SK-N-SH (cell line): ENCODE results near the gene UBL4B. TPM values are rescaled to one million over a fixed set of nuclear protein-coding genes. Genes with fewer than 3 reads are reported as not detected.

ENCODE experiments used
- CTCF ChIA-PET: fragments of 300-600, 350-600 bp; formaldehyde crosslinking; extraction: SDS; loops from one replicate; lab custom pipeline; 2021; lab: Yijun Ruan, JAX
- POLR2A ChIA-PET: fragments of 350-600 bp; sonication (Branson Sonifier 250); formaldehyde crosslinking; extraction: SDS; loops from one replicate; lab custom pipeline; 2020; ENCODE audit warnings: antibody characterized with exemption, inconsistent platforms; lab: Yijun Ruan, JAX
- DNase-seq: peaks from one replicate; pipeline ENCODE4 v3.0.0; 2012
- H2AFZ ChIP-seq: fragments of 200-600 bp; sonication (generic); 2 replicates; pipeline ENCODE4 v1.8.1; 2016; ENCODE audit warnings: antibody characterized with exemption, mild to moderate bottlenecking, low read depth
- H3F3A ChIP-seq: fragments of 200-600 bp; sonication (generic); replicated peaks from 2 replicates; pipeline ENCODE3; 2016; ENCODE audit warnings: antibody characterized with exemption, mild to moderate bottlenecking; ENCODE audit not compliant: insufficient read depth
- H3K27ac ChIP-seq, 2 experiments: fragments of 200-500 bp in 1 of 2; fragments of 200-600 bp in 1 of 2; sonication (Bioruptor generic) in 1 of 2; sonication (generic), shearing (Covaris generic) in 1 of 2; 2 replicates each; pipeline versions ENCODE4 v1.5.1 to v1.6.1; 2014 to 2016; ENCODE audit warnings: low read depth in 2 of 2, inconsistent platforms in 1 of 2, low read length in 1 of 2, mild to moderate bottlenecking in 1 of 2, mixed read lengths in 1 of 2
- H3K27me3 ChIP-seq: fragments of 200-600 bp; sonication (generic), shearing (Covaris generic); 2 replicates; pipeline ENCODE4 v1.6.1; 2016; ENCODE audit warnings: mixed run types; ENCODE audit not compliant: insufficient read depth
- H3K36me3 ChIP-seq, 2 experiments: fragments of 200-500 bp in 1 of 2; fragments of 200-600 bp in 1 of 2; sonication (Bioruptor generic) in 1 of 2; sonication (generic) in 1 of 2; replicated peaks in 1 of 2; 2 replicates each; pipeline versions ENCODE3 to v1.5.1; 2014 to 2016; ENCODE audit warnings: low read length in 1 of 2, mild to moderate bottlenecking in 1 of 2; ENCODE audit not compliant: insufficient read depth in 2 of 2, control insufficient read depth in 1 of 2
- H3K4me1 ChIP-seq, 2 experiments: fragments of 200-500 bp in 1 of 2; fragments of 200-600 bp in 1 of 2; sonication (Bioruptor generic) in 1 of 2; sonication (generic), shearing (Covaris generic) in 1 of 2; 2 replicates each; pipeline versions ENCODE4 v1.5.1 to v1.6.1; 2014 to 2016; ENCODE audit warnings: low read depth in 1 of 2, low read length in 1 of 2, mixed run types in 1 of 2; ENCODE audit not compliant: insufficient read depth in 2 of 2, control insufficient read depth in 1 of 2
- H3K4me2 ChIP-seq: fragments of 200-600 bp; sonication (generic), shearing (Covaris generic); 2 replicates; pipeline ENCODE4 v1.6.1; 2017; ENCODE audit warnings: mixed run types
- H3K4me3 ChIP-seq, 2 experiments: fragments of 200-500 bp in 1 of 2; fragments of 200-600 bp in 1 of 2; sonication (Bioruptor generic) in 1 of 2; sonication (generic), shearing (Covaris generic) in 1 of 2; 2 replicates each; pipeline versions ENCODE4 v1.5.1 to v1.8.1; 2014 to 2016; ENCODE audit warnings: low read depth in 2 of 2, inconsistent platforms in 1 of 2, low read length in 1 of 2, mild to moderate bottlenecking in 1 of 2, mixed read lengths in 1 of 2, moderate library complexity in 1 of 2
- H3K79me2 ChIP-seq: fragments of 200-600 bp; sonication (generic); 2 replicates; pipeline ENCODE4 v1.8.1; 2017; ENCODE audit warnings: mild to moderate bottlenecking; ENCODE audit not compliant: insufficient read depth
- H3K9ac ChIP-seq: fragments of 200-600 bp; sonication (generic); 2 replicates; pipeline ENCODE4 v1.6.1; 2017; ENCODE audit warnings: mixed run types
- H3K9me2 ChIP-seq: fragments of 200-600 bp; sonication (generic); 2 replicates; pipeline ENCODE4 v1.6.1; 2017; ENCODE audit warnings: mixed run types
- H3K9me3 ChIP-seq: fragments of 200-600 bp; sonication (generic); 2 replicates; pipeline ENCODE4 v1.6.1; 2017; ENCODE audit warnings: mixed run types, mild to moderate bottlenecking, moderate library complexity
- H4K20me1 ChIP-seq: fragments of 200-600 bp; sonication (generic); 2 replicates; pipeline ENCODE4 v1.6.1; 2017; ENCODE audit warnings: mild to moderate bottlenecking, mixed run types; ENCODE audit not compliant: insufficient read depth
- ELF1 ChIP-seq: IDR thresholded peaks from 2 replicates; pipeline ENCODE4 v1.4.0; 2012
- GABPA ChIP-seq: IDR thresholded peaks from 2 replicates; pipeline ENCODE4 v1.4.0; 2012; ENCODE audit warnings: low read depth, mild to moderate bottlenecking
- MEF2A ChIP-seq: IDR thresholded peaks from 2 replicates; pipeline ENCODE4 v1.4.0; 2012; ENCODE audit warnings: low read depth, borderline replicate concordance
- POLR2AphosphoS5 ChIP-seq: IDR thresholded peaks from 2 replicates; pipeline ENCODE4 v1.6.1; 2012; ENCODE audit warnings: low read depth, low read length
- RCOR1 ChIP-seq: fragments of 150-350 bp; IDR thresholded peaks from 2 replicates; pipeline ENCODE4 v1.6.1; 2017; ENCODE audit warnings: antibody characterized with exemption, low read length
- RFX5 ChIP-seq: IDR thresholded peaks from 2 replicates; pipeline ENCODE4 v1.6.1; 2012; ENCODE audit warnings: mild to moderate bottlenecking, improper control_type of control experiment, low read length
- SIN3A ChIP-seq: IDR thresholded peaks from 2 replicates; pipeline ENCODE4 v1.6.1; 2012; ENCODE audit warnings: low read depth, mild to moderate bottlenecking, low read length, moderate library complexity, borderline replicate concordance
- TCF12 ChIP-seq: IDR thresholded peaks from 2 replicates; pipeline ENCODE4 v1.4.0; 2012
- TEAD4 ChIP-seq: IDR thresholded peaks from 2 replicates; pipeline ENCODE4 v1.4.0; 2012; ENCODE audit warnings: mild to moderate bottlenecking, borderline replicate concordance; ENCODE audit not compliant: insufficient read depth
- YY1 ChIP-seq: IDR thresholded peaks from 2 replicates; pipeline ENCODE4 v1.4.0; 2012; ENCODE audit warnings: low read depth, mild to moderate bottlenecking
- WGBS: methylation state at CpG from one replicate; pipeline ENCODE4 v1.1.6; 2017; ENCODE audit warnings: low lambda C conversion rate; 5-methylcytosine and 5-hydroxymethylcytosine counted together
- polyA plus RNA-seq, 3 experiments: library from polyadenylated mRNA; depleted of rRNA; stranded (reverse); fragments of >200 nt; gene quantifications; 2 replicates each; pipeline ENCODE4 v1.2.3, GENCODE V29; 2012
- TF ChIP-seq, protein P1 (sequence below): IDR thresholded peaks from 2 replicates; pipeline ENCODE4 v1.4.0; 2012; ENCODE audit warnings: low read depth
- TF ChIP-seq, protein P2 (sequence below): fragments of 150-350 bp; IDR thresholded peaks from 2 replicates; pipeline ENCODE4 v1.6.1; 2016; ENCODE audit warnings: mild to moderate bottlenecking, low read depth, low read length
- TF ChIP-seq, protein P3 (sequence below): IDR thresholded peaks from 2 replicates; pipeline ENCODE4; 2012
- TF ChIP-seq, protein P4 (sequence below): IDR thresholded peaks from 2 replicates; pipeline ENCODE4 v1.6.1; 2012; ENCODE audit warnings: mild to moderate bottlenecking, low read depth, low read length, moderate library complexity
- TF ChIP-seq, protein P5 (sequence below): IDR thresholded peaks from 2 replicates; pipeline ENCODE4 v1.4.0; 2012; ENCODE audit warnings: low read depth, borderline replicate concordance

UBL4B gene
- polyA plus RNA-seq, 1 of the 3 experiments (the other 2 are of a cell fraction): not detected

DNA sequence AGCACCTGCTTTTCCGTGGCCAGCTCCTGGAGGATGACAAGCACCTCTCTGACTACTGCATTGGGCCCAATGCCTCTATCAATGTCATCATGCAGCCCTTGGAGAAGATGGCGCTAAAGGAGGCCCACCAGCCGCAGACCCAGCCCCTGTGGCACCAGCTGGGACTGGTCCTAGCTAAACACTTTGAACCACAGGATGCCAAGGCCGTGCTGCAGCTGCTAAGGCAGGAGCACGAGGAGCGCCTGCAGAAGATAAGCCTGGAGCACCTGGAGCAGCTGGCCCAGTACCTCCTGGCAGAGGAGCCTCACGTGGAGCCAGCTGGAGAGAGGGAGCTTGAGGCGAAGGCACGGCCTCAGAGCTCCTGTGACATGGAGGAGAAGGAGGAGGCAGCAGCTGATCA lies 413 bp downstream of the UBL4B start:
- Histone ChIP-seq H3F3A (no peaks in the 10 kb centered on the region), H3K4me3 (no peak overlapping the region), H3K36me3 (no peaks in the 10 kb centered on the region), H3K4me2 (no peak overlapping the region), H3K9ac (no peak overlapping the region), H4K20me1 (no peaks in the 10 kb centered on the region), H3K79me2 (no peaks in the 10 kb centered on the region), H2AFZ (no peak overlapping the region), H3K27me3 (peaks cover 8% of the 10 kb centered on the region; the same call in 1 of the 2 replicates), H3K4me1 (peaks cover 0 to 47% of the 10 kb centered on the region in 2 experiments; a peak in 1 of 4 replicates), H3K27ac (no peak overlapping the region), H3K9me2 (no peaks in the 10 kb centered on the region), H3K9me3 (no peaks in the 10 kb centered on the region)
- ChIA-PET CTCF (interaction anchor here (0.8 to 51.7 kb wide), 6 partner anchors 12 to 91 kb away, joined by 3 to 1768 read pairs (median 3); partner anchors contain the start of gene STRIP1), POLR2A (no interaction called here)
- WGBS: 78% methylated on average over 4 of the region's 9 CpGs
- no peak for TF ChIP-seq GABPA
- no peak for TF ChIP-seq MEF2A
- TF ChIP-seq, protein P1, sequence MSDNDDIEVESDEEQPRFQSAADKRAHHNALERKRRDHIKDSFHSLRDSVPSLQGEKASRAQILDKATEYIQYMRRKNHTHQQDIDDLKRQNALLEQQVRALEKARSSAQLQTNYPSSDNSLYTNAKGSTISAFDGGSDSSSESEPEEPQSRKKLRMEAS: no peak
- no peak for DNase-seq

DNA sequence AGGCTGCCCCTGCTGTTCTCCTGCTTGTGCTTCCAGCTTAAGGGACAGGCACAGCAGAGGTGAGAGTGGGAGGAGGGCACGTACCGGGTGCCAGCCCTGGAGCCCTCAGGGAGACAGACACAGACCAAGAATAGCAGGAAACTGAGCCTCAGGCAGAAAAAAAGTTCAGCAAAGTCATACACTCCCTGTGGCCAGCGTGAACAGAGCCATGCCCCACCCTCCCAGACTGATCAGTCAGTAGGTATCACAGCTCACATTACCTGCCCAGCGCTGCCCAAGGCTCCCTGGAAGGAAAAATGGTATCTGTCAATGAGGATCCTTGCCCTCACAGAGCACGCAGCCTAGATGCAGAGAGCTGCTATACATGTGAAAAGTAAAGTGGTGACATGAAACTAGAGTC lies 1.3 kb downstream of the UBL4B start:
- ChIA-PET POLR2A (interaction anchor here (1.1 to 1.2 kb wide), 2 partner anchors 26 to 56 kb away, joined by 3 read pairs; no protein-coding TSS in a partner anchor), CTCF (interaction anchor here (0.8 to 51.7 kb wide), 7 partner anchors 8 to 89 kb away, joined by 3 to 1768 read pairs (median 3); partner anchors contain the start of gene STRIP1)
- 67% methylated on average over 5 of the region's 5 CpGs for WGBS
- H3K27me3 ChIP-seq: peaks cover 8% of the 10 kb centered on the region; the same call in 1 of the 2 replicates
- H3K9ac ChIP-seq: no peak overlapping the region
- H3K9me3 ChIP-seq: no peaks in the 10 kb centered on the region
- no peaks in the 10 kb centered on the region for H3K9me2 ChIP-seq
- no peak overlapping the region for H3K4me3 ChIP-seq
- no peaks in the 10 kb centered on the region for H4K20me1 ChIP-seq
- no peak overlapping the region for H3K4me2 ChIP-seq
- H3K79me2 ChIP-seq: no peaks in the 10 kb centered on the region
- H2AFZ ChIP-seq: no peak overlapping the region
- H3F3A ChIP-seq: no peaks in the 10 kb centered on the region
- H3K36me3 ChIP-seq: no peaks in the 10 kb centered on the region
- no peak overlapping the region for H3K27ac ChIP-seq
- DNase-seq: no peak
- TF ChIP-seq, protein P2, sequence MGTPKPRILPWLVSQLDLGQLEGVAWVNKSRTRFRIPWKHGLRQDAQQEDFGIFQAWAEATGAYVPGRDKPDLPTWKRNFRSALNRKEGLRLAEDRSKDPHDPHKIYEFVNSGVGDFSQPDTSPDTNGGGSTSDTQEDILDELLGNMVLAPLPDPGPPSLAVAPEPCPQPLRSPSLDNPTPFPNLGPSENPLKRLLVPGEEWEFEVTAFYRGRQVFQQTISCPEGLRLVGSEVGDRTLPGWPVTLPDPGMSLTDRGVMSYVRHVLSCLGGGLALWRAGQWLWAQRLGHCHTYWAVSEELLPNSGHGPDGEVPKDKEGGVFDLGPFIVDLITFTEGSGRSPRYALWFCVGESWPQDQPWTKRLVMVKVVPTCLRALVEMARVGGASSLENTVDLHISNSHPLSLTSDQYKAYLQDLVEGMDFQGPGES: no peak
- no peak for TF ChIP-seq SIN3A
- TF ChIP-seq TEAD4: no peak
- TF ChIP-seq RFX5: no peak
- TF ChIP-seq, all 33 proteins: peak for 0
- H3K4me1 ChIP-seq: peaks cover 0 to 38% of the 10 kb centered on the region in 2 experiments; a peak in 1 of 4 replicates

DNA sequence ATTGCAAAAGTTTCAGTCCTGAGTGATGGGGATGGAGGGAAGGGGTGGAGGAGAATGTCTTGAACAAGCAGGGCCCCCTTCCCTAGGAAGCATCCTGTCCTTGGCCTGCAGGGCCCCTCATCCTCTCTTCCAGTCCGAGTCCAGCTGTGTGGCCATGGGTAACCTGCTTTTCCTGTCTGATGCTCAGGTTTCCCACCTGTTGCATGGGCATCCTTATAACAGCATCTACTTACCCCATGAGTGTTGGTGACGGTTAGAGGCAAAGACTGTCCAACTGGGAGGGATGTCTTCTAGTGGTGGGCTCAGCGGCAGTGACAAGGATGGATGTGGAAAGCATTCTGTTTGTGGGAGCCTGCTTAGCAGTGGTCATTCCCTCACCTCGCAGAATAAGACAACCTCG lies 1.9 kb downstream of the UBL4B start:
- H2AFZ ChIP-seq: no peak overlapping the region
- H3K4me3 ChIP-seq: no peak overlapping the region
- H3K9me3 ChIP-seq: no peaks in the 10 kb centered on the region
- 73% methylated on average over 4 of the region's 5 CpGs for WGBS
- H3K9me2 ChIP-seq: no peaks in the 10 kb centered on the region
- H3K27me3 ChIP-seq: peaks cover 8% of the 10 kb centered on the region; the same call in 1 of the 2 replicates
- H3K36me3 ChIP-seq: no peaks in the 10 kb centered on the region
- H4K20me1 ChIP-seq: no peaks in the 10 kb centered on the region
- no peaks in the 10 kb centered on the region for H3F3A ChIP-seq
- no peak for DNase-seq
- H3K4me2 ChIP-seq: no peak overlapping the region
- CTCF ChIA-PET: interaction anchor here (0.6 to 51.7 kb wide), 7 partner anchors 8 to 207 kb away, joined by 3 to 1768 read pairs (median 3); partner anchors contain the start of gene STRIP1
- H3K27ac ChIP-seq: no peak overlapping the region
- no peak for TF ChIP-seq TCF12
- no peak for TF ChIP-seq RCOR1
- TF ChIP-seq, protein P3, sequence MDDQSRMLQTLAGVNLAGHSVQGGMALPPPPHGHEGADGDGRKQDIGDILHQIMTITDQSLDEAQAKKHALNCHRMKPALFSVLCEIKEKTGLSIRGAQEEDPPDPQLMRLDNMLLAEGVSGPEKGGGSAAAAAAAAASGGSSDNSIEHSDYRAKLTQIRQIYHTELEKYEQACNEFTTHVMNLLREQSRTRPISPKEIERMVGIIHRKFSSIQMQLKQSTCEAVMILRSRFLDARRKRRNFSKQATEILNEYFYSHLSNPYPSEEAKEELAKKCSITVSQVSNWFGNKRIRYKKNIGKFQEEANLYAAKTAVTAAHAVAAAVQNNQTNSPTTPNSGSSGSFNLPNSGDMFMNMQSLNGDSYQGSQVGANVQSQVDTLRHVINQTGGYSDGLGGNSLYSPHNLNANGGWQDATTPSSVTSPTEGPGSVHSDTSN: no peak
- no peak for TF ChIP-seq YY1
- no peak for TF ChIP-seq POLR2AphosphoS5
- TF ChIP-seq, protein P4, sequence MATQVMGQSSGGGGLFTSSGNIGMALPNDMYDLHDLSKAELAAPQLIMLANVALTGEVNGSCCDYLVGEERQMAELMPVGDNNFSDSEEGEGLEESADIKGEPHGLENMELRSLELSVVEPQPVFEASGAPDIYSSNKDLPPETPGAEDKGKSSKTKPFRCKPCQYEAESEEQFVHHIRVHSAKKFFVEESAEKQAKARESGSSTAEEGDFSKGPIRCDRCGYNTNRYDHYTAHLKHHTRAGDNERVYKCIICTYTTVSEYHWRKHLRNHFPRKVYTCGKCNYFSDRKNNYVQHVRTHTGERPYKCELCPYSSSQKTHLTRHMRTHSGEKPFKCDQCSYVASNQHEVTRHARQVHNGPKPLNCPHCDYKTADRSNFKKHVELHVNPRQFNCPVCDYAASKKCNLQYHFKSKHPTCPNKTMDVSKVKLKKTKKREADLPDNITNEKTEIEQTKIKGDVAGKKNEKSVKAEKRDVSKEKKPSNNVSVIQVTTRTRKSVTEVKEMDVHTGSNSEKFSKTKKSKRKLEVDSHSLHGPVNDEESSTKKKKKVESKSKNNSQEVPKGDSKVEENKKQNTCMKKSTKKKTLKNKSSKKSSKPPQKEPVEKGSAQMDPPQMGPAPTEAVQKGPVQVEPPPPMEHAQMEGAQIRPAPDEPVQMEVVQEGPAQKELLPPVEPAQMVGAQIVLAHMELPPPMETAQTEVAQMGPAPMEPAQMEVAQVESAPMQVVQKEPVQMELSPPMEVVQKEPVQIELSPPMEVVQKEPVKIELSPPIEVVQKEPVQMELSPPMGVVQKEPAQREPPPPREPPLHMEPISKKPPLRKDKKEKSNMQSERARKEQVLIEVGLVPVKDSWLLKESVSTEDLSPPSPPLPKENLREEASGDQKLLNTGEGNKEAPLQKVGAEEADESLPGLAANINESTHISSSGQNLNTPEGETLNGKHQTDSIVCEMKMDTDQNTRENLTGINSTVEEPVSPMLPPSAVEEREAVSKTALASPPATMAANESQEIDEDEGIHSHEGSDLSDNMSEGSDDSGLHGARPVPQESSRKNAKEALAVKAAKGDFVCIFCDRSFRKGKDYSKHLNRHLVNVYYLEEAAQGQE: no peak
- no peak for TF ChIP-seq ELF1
- TF ChIP-seq, protein P5, sequence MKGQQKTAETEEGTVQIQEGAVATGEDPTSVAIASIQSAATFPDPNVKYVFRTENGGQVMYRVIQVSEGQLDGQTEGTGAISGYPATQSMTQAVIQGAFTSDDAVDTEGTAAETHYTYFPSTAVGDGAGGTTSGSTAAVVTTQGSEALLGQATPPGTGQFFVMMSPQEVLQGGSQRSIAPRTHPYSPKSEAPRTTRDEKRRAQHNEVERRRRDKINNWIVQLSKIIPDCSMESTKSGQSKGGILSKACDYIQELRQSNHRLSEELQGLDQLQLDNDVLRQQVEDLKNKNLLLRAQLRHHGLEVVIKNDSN: no peak
- H3K79me2 ChIP-seq: no peaks in the 10 kb centered on the region
- H3K9ac ChIP-seq: no peak overlapping the region
- POLR2A ChIA-PET: interaction anchor here (1.1 to 1.2 kb wide), 2 partner anchors 27 to 56 kb away, joined by 3 read pairs; no protein-coding TSS in a partner anchor
- peaks cover 0 to 32% of the 10 kb centered on the region in 2 experiments; a peak in 1 of 4 replicates for H3K4me1 ChIP-seq
